ENCODE results near the gene UNC5CL. TPM values are rescaled to one million over a fixed set of nuclear protein-coding genes. Genes with fewer than 3 reads are reported as not detected.

UNC5CL gene
- polyA plus RNA-seq (2013, experiment 1 of 2) = 0.53 TPM
- polyA plus RNA-seq (2013, experiment 2 of 2) = 0.42 TPM

- no peak within 1 kb of the TSS for H3K4me3 ChIP-seq (ENCODE audit: low read length)
- H4K8ac ChIP-seq (ENCODE audit: low read depth, low read length) = no peak within 1 kb of the TSS
- H3K4me2 ChIP-seq (ENCODE audit: low read length) = no peak within 1 kb of the TSS
- no peak within 1 kb of the TSS for H2BK5ac ChIP-seq (ENCODE audit: low read length)
- no peak within 1 kb of the TSS for H2BK120ac ChIP-seq (ENCODE audit: low read depth, low read length)
- H3K9ac ChIP-seq (ENCODE audit: low read length) = no peak within 1 kb of the TSS
- no peak within 1 kb of the TSS for H3K56ac ChIP-seq (ENCODE audit: low read length)
- no peak within 1 kb of the TSS for H4K5ac ChIP-seq (ENCODE audit: low read length)
- H3K27ac ChIP-seq (ENCODE audit: low read depth, low read length) = no peak within 1 kb of the TSS
- H3K36me3 ChIP-seq (ENCODE audit: control insufficient read depth, insufficient read depth, low read length) = no peaks in the 10 kb centered on the region
- no peak within 1 kb of the TSS for H3K23ac ChIP-seq (ENCODE audit: low read length)
- no peak within 1 kb of the TSS for H3K18ac ChIP-seq (ENCODE audit: low read length)
- no peak within 1 kb of the TSS for H2BK15ac ChIP-seq (replicated peaks; ENCODE audit: low read depth)
- no peaks in the 10 kb centered on the region for H3K27me3 ChIP-seq (ENCODE audit: insufficient read depth, low read length, poor library complexity)
- no peaks in the 10 kb centered on the region for H3K79me2 ChIP-seq (ENCODE audit: control insufficient read depth, insufficient read depth, low read length)
- peak; percentile 74 for DNase-seq
- H2AK5ac ChIP-seq (ENCODE audit: low read length) = no peak within 1 kb of the TSS
- no peak within 1 kb of the TSS for H3K4ac ChIP-seq (ENCODE audit: low read depth, low read length)
- no peaks in the 10 kb centered on the region for H3K4me1 ChIP-seq (ENCODE audit: control insufficient read depth, low read depth, low read length)
- no peaks in the 10 kb centered on the region for H3K79me1 ChIP-seq (ENCODE audit: low read length)
- WGBS (ENCODE audit: extremely low coverage, insufficient coverage, low lambda C conversion rate) = no CpG with 5 or more reads among the region's 10 CpGs
These were observed at the start of gene UNC5CL for GRCh38 chr6:41039060-41039998. UNC5CL (minus strand) TSS chr6:41039221; CDS start chr6:41035074, 4,147 bp downstream.

- Histone ChIP-seq H2BK15ac (replicated peaks; ENCODE audit: low read depth) (no peak overlapping the region), H3K79me1 (ENCODE audit: low read length) (peaks cover 4% of the 10 kb centered on the region), H2AK5ac (ENCODE audit: low read length) (no peak overlapping the region), H4K5ac (ENCODE audit: low read length) (no peak overlapping the region), H3K79me2 (ENCODE audit: control insufficient read depth, insufficient read depth, low read length) (no peaks in the 10 kb centered on the region), H3K27ac (ENCODE audit: low read depth, low read length) (no peak overlapping the region), H3K27me3 (ENCODE audit: insufficient read depth, low read length, poor library complexity) (no peaks in the 10 kb centered on the region), H3K9ac (ENCODE audit: low read length) (no peak overlapping the region), H2BK5ac (ENCODE audit: low read length) (no peak overlapping the region), H3K4ac (ENCODE audit: low read depth, low read length) (no peak overlapping the region), H3K18ac (ENCODE audit: low read length) (no peak overlapping the region), H3K4me2 (ENCODE audit: low read length) (no peak overlapping the region), H3K36me3 (ENCODE audit: control insufficient read depth, insufficient read depth, low read length) (peaks cover 10% of the 10 kb centered on the region), H2BK120ac (ENCODE audit: low read depth, low read length) (no peak overlapping the region), H3K23ac (ENCODE audit: low read length) (no peak overlapping the region), H3K4me3 (ENCODE audit: low read length) (no peak overlapping the region), H3K4me1 (ENCODE audit: control insufficient read depth, low read depth, low read length) (no peaks in the 10 kb centered on the region), H4K8ac (ENCODE audit: low read depth, low read length) (no peak overlapping the region), H3K56ac (ENCODE audit: low read length) (no peak overlapping the region)
- WGBS (ENCODE audit: extremely low coverage, insufficient coverage, low lambda C conversion rate) = no CpG with 5 or more reads among the region's 4 CpGs
- DNase-seq = peak; percentile 13
These were observed 49.4 kb upstream of the UNC5CL start for GRCh38 chr6:41088451-41088850.

GRCh38 chr6:41085182-41085581 lies 46.2 kb upstream of the UNC5CL start:
- H2BK15ac ChIP-seq (replicated peaks; ENCODE audit: low read depth) = no peak overlapping the region
- no peak overlapping the region for H2AK5ac ChIP-seq (ENCODE audit: low read length)
- no peak overlapping the region for H3K56ac ChIP-seq (ENCODE audit: low read length)
- no peak overlapping the region for H2BK5ac ChIP-seq (ENCODE audit: low read length)
- no peak overlapping the region for H4K8ac ChIP-seq (ENCODE audit: low read depth, low read length)
- no peak overlapping the region for H3K27ac ChIP-seq (ENCODE audit: low read depth, low read length)
- DNase-seq = no peak
- H3K23ac ChIP-seq (ENCODE audit: low read length) = no peak overlapping the region
- no peaks in the 10 kb centered on the region for H3K27me3 ChIP-seq (ENCODE audit: insufficient read depth, low read length, poor library complexity)
- H3K18ac ChIP-seq (ENCODE audit: low read length) = no peak overlapping the region
- H3K4me1 ChIP-seq (ENCODE audit: control insufficient read depth, low read depth, low read length) = no peaks in the 10 kb centered on the region
- no peak overlapping the region for H3K9ac ChIP-seq (ENCODE audit: low read length)
- H3K4me2 ChIP-seq (ENCODE audit: low read length) = no peak overlapping the region
- no peak overlapping the region for H2BK120ac ChIP-seq (ENCODE audit: low read depth, low read length)
- H3K79me2 ChIP-seq (ENCODE audit: control insufficient read depth, insufficient read depth, low read length) = peaks cover 8% of the 10 kb centered on the region
- peaks cover 7% of the 10 kb centered on the region for H3K36me3 ChIP-seq (ENCODE audit: control insufficient read depth, insufficient read depth, low read length)
- H4K5ac ChIP-seq (ENCODE audit: low read length) = no peak overlapping the region
- no peak overlapping the region for H3K4me3 ChIP-seq (ENCODE audit: low read length)
- peaks cover 11% of the 10 kb centered on the region for H3K79me1 ChIP-seq (ENCODE audit: low read length)
- H3K4ac ChIP-seq (ENCODE audit: low read depth, low read length) = no peak overlapping the region

GRCh38 chr6:41083072-41083471 lies 44.1 kb upstream of the UNC5CL start:
- H3K4me3 ChIP-seq (ENCODE audit: low read length) = no peak overlapping the region
- H3K9ac ChIP-seq (ENCODE audit: low read length) = no peak overlapping the region
- peaks cover 5% of the 10 kb centered on the region for H3K36me3 ChIP-seq (ENCODE audit: control insufficient read depth, insufficient read depth, low read length)
- no peak overlapping the region for H2BK120ac ChIP-seq (ENCODE audit: low read depth, low read length)
- H2BK15ac ChIP-seq (replicated peaks; ENCODE audit: low read depth) = no peak overlapping the region
- H3K18ac ChIP-seq (ENCODE audit: low read length) = no peak overlapping the region
- no peaks in the 10 kb centered on the region for H3K4me1 ChIP-seq (ENCODE audit: control insufficient read depth, low read depth, low read length)
- H2AK5ac ChIP-seq (ENCODE audit: low read length) = no peak overlapping the region
- no peak for DNase-seq
- peaks cover 19% of the 10 kb centered on the region for H3K79me2 ChIP-seq (ENCODE audit: control insufficient read depth, insufficient read depth, low read length)
- H3K27ac ChIP-seq (ENCODE audit: low read depth, low read length) = no peak overlapping the region
- H2BK5ac ChIP-seq (ENCODE audit: low read length) = no peak overlapping the region
- H4K5ac ChIP-seq (ENCODE audit: low read length) = no peak overlapping the region
- peaks cover 16% of the 10 kb centered on the region for H3K79me1 ChIP-seq (ENCODE audit: low read length)
- H3K4ac ChIP-seq (ENCODE audit: low read depth, low read length) = no peak overlapping the region
- H3K23ac ChIP-seq (ENCODE audit: low read length) = no peak overlapping the region
- no peak overlapping the region for H3K4me2 ChIP-seq (ENCODE audit: low read length)
- no peak overlapping the region for H3K56ac ChIP-seq (ENCODE audit: low read length)
- H4K8ac ChIP-seq (ENCODE audit: low read depth, low read length) = no peak overlapping the region
- no peaks in the 10 kb centered on the region for H3K27me3 ChIP-seq (ENCODE audit: insufficient read depth, low read length, poor library complexity)

- Histone ChIP-seq H3K9ac (ENCODE audit: low read length) (no peak overlapping the region), H2BK15ac (replicated peaks; ENCODE audit: low read depth) (no peak overlapping the region), H3K4me2 (ENCODE audit: low read length) (no peak overlapping the region), H3K4me3 (ENCODE audit: low read length) (no peak overlapping the region), H2AK5ac (ENCODE audit: low read length) (no peak overlapping the region), H3K36me3 (ENCODE audit: control insufficient read depth, insufficient read depth, low read length) (peaks cover 5% of the 10 kb centered on the region), H3K27me3 (ENCODE audit: insufficient read depth, low read length, poor library complexity) (no peaks in the 10 kb centered on the region), H4K5ac (ENCODE audit: low read length) (no peak overlapping the region), H2BK120ac (ENCODE audit: low read depth, low read length) (no peak overlapping the region), H3K4ac (ENCODE audit: low read depth, low read length) (no peak overlapping the region), H3K27ac (ENCODE audit: low read depth, low read length) (no peak overlapping the region), H3K4me1 (ENCODE audit: control insufficient read depth, low read depth, low read length) (no peaks in the 10 kb centered on the region), H3K23ac (ENCODE audit: low read length) (no peak overlapping the region), H2BK5ac (ENCODE audit: low read length) (no peak overlapping the region), H4K8ac (ENCODE audit: low read depth, low read length) (no peak overlapping the region), H3K18ac (ENCODE audit: low read length) (no peak overlapping the region), H3K79me2 (ENCODE audit: control insufficient read depth, insufficient read depth, low read length) (peaks cover 37% of the 10 kb centered on the region), H3K79me1 (ENCODE audit: low read length) (peaks cover 14% of the 10 kb centered on the region), H3K56ac (ENCODE audit: low read length) (no peak overlapping the region)
- WGBS (ENCODE audit: extremely low coverage, insufficient coverage, low lambda C conversion rate) = no CpG with 5 or more reads among the region's 2 CpGs
- no peak for DNase-seq
These were observed 41.6 kb upstream of the UNC5CL start for GRCh38 chr6:41080621-41081020.

- H3K18ac ChIP-seq (ENCODE audit: low read length) = no peak overlapping the region
- no peak overlapping the region for H3K4me2 ChIP-seq (ENCODE audit: low read length)
- no peak for DNase-seq
- no peak overlapping the region for H3K23ac ChIP-seq (ENCODE audit: low read length)
- no peak overlapping the region for H2BK15ac ChIP-seq (replicated peaks; ENCODE audit: low read depth)
- peaks cover 5% of the 10 kb centered on the region for H3K36me3 ChIP-seq (ENCODE audit: control insufficient read depth, insufficient read depth, low read length)
- no peak overlapping the region for H3K9ac ChIP-seq (ENCODE audit: low read length)
- no peak overlapping the region for H2AK5ac ChIP-seq (ENCODE audit: low read length)
- H4K8ac ChIP-seq (ENCODE audit: low read depth, low read length) = no peak overlapping the region
- peaks cover 14% of the 10 kb centered on the region for H3K79me1 ChIP-seq (ENCODE audit: low read length)
- no CpG with 5 or more reads among the region's 1 CpG for WGBS (ENCODE audit: extremely low coverage, insufficient coverage, low lambda C conversion rate)
- H3K56ac ChIP-seq (ENCODE audit: low read length) = no peak overlapping the region
- H3K27ac ChIP-seq (ENCODE audit: low read depth, low read length) = no peak overlapping the region
- no peak overlapping the region for H2BK120ac ChIP-seq (ENCODE audit: low read depth, low read length)
- H3K4me1 ChIP-seq (ENCODE audit: control insufficient read depth, low read depth, low read length) = no peaks in the 10 kb centered on the region
- no peak overlapping the region for H2BK5ac ChIP-seq (ENCODE audit: low read length)
- no peak overlapping the region for H4K5ac ChIP-seq (ENCODE audit: low read length)
- no peaks in the 10 kb centered on the region for H3K27me3 ChIP-seq (ENCODE audit: insufficient read depth, low read length, poor library complexity)
- peaks cover 53% of the 10 kb centered on the region for H3K79me2 ChIP-seq (ENCODE audit: control insufficient read depth, insufficient read depth, low read length)
- H3K4ac ChIP-seq (ENCODE audit: low read depth, low read length) = no peak overlapping the region
- H3K4me3 ChIP-seq (ENCODE audit: low read length) = no peak overlapping the region
These were observed 40.1 kb upstream of the UNC5CL start for GRCh38 chr6:41079080-41079479.
